Caco-2 (cell line): ENCODE data around the gene ENTR1. TPM values are rescaled to one million over a fixed set of nuclear protein-coding genes. Genes with fewer than 3 reads are reported as not detected.

Source experiments
- BruUV-seq: library from RNA; stranded (reverse); fragments of 400-500 nt; replicated peaks from 2 replicates; lab custom pipeline; 2021; lab: Mats Ljungman, UMichigan
- CTCF ChIA-PET: fragments of 300-600 bp; sonication (Branson Sonifier 250); formaldehyde crosslinking; loops from one replicate; lab custom pipeline; 2022; ENCODE audit warnings: antibody characterized with exemption; lab: Charles Lee
- POLR2A ChIA-PET: fragments of 300-600 bp; sonication (Branson Sonifier 250); formaldehyde crosslinking; loops from one replicate; lab custom pipeline; 2022; ENCODE audit warnings: antibody characterized with exemption; lab: Charles Lee
- DNase-seq, 2 experiments: peaks; one replicate each; pipeline versions ENCODE4 v3.0.0 to v3.0.0-alpha.2; 2020 to 2022
- H3K27me3 ChIP-seq: replicated peaks from 2 replicates; pipeline ENCODE4 v1.6.0; 2011; ENCODE audit warnings: low read length; ENCODE audit not compliant: control insufficient read depth, insufficient read depth
- H3K36me3 ChIP-seq: 2 replicates; pipeline ENCODE4 v1.5.1; 2011; ENCODE audit warnings: low read length; ENCODE audit not compliant: control insufficient read depth, insufficient read depth
- H3K4me1 ChIP-seq: fragments of 250-450 bp; sonication (Bioruptor Pico); 2 replicates; pipeline ENCODE4 v1.5.1; 2020; ENCODE audit warnings: mild to moderate bottlenecking
- H3K4me3 ChIP-seq: 2 replicates; pipeline ENCODE4 v1.5.1; 2011; ENCODE audit warnings: low read depth, mild to moderate bottlenecking, control low read depth, low read length
- H3K9me3 ChIP-seq: fragments of 250-450 bp; sonication (Bioruptor Pico); 2 replicates; pipeline ENCODE4 v1.5.1; 2020; ENCODE audit warnings: mild to moderate bottlenecking, moderate library complexity
- H3K27ac Mint-ChIP-seq: one replicate; pipeline ENCODE4 v1.8.0; 2022; ENCODE audit warnings: mixed read lengths; ENCODE audit not compliant: unreplicated experiment
- H3K27me3 Mint-ChIP-seq: one replicate; pipeline ENCODE4 v1.8.0; 2022; ENCODE audit warnings: mixed read lengths; ENCODE audit not compliant: insufficient read depth, unreplicated experiment
- H3K36me3 Mint-ChIP-seq: one replicate; pipeline ENCODE4 v1.8.0; 2022; ENCODE audit warnings: mild to moderate bottlenecking, mixed read lengths; ENCODE audit not compliant: insufficient read depth, unreplicated experiment
- H3K4me1 Mint-ChIP-seq: one replicate; pipeline ENCODE4 v1.8.0; 2022; ENCODE audit warnings: low read depth, mixed read lengths; ENCODE audit not compliant: unreplicated experiment
- H3K4me3 Mint-ChIP-seq: one replicate; pipeline ENCODE4 v1.8.0; 2022; ENCODE audit warnings: mild to moderate bottlenecking, moderate library complexity, mixed read lengths; ENCODE audit not compliant: unreplicated experiment
- H3K9me3 Mint-ChIP-seq: one replicate; pipeline ENCODE4 v1.8.0; 2022; ENCODE audit warnings: mixed read lengths; ENCODE audit not compliant: unreplicated experiment
- CTCF ChIP-seq, 2 experiments: fragments of 200-600 bp in 1 of 2; IDR thresholded peaks; 1 replicate in 1 of 2; 2 replicates in 1 of 2; pipeline versions ENCODE4 v1.5.1 to v1.8.0; 2011 to 2022; ENCODE audit warnings: antibody characterized with exemption in 1 of 2, control low read depth in 1 of 2, inconsistent platforms in 1 of 2, low read depth in 1 of 2, low read length in 1 of 2, mild to moderate bottlenecking in 1 of 2, moderate library complexity in 1 of 2; ENCODE audit not compliant: insufficient read depth in 1 of 2, severe bottlenecking in 1 of 2, unreplicated experiment in 1 of 2
- intact Hi-C: fragments of 100-400 bp; cut with micrococcal nuclease; formaldehyde crosslinking; loops from one replicate; pipeline ENCODE4 v1.10.0; 2022; ENCODE audit not compliant: unreplicated experiment
- total RNA-seq: library from RNA; stranded (reverse); gene quantifications from 2 replicates; pipeline ENCODE4 v1.2.3, GENCODE V29; 2022

Gene ENTR1
- total RNA-seq, 1 experiment from 2014 or later, result 85.2 TPM

GRCh38 chr9:136421791-136422190, 11.4 kb upstream of the ENTR1 start:
- intact Hi-C loops, result no loop called here
- peaks cover 3% of the 10 kb centered on the region; the same call in 1 of the 2 replicates for H3K36me3 ChIP-seq
- H3K4me3 Mint-ChIP-seq, result no peak overlapping the region
- CTCF ChIA-PET, result no interaction called here
- TF ChIP-seq CTCF (IDR thresholded peaks at IDR 0.05; ENCODE audit: insufficient read depth in 1 of 2, low read depth in 1 of 2, low read length in 1 of 2, severe bottlenecking in 1 of 2, unreplicated experiment in 1 of 2), result no peak
- no peaks in the 10 kb centered on the region for H3K4me1 Mint-ChIP-seq
- no TSS peak for BruUV-seq
- no peaks in the 10 kb centered on the region for H3K27me3 ChIP-seq
- H3K9me3 ChIP-seq, result no peaks in the 10 kb centered on the region
- H3K36me3 Mint-ChIP-seq, result peaks cover 91% of the 10 kb centered on the region
- no peak for DNase-seq
- H3K27me3 Mint-ChIP-seq, result no peaks in the 10 kb centered on the region
- POLR2A ChIA-PET, result no interaction called here
- no peak overlapping the region for H3K27ac Mint-ChIP-seq
- H3K4me3 ChIP-seq, result no peak overlapping the region
- H3K4me1 ChIP-seq, result no peaks in the 10 kb centered on the region
- no peaks in the 10 kb centered on the region for H3K9me3 Mint-ChIP-seq

DNA sequence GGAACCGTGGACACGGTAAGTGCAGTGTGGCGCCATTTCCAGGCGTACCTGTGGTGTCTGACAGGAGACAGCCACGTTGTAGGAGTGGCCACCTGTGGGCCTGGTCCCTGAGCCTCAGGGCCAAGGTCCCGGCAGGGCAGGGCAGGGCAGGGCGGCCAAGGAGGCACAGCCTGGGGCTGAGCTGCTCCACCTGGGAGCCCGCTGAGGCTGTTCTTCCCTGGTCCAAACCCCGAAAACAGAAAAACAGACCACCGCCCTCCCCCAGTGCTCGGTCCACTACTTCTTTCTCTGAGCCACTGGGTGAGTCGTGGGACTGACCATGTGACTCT, 8.6 kb upstream of the ENTR1 start:
- Mint-ChIP-seq H3K4me1 (no peaks in the 10 kb centered on the region), H3K9me3 (no peaks in the 10 kb centered on the region), H3K4me3 (no peak overlapping the region), H3K27ac (no peak overlapping the region), H3K27me3 (no peaks in the 10 kb centered on the region), H3K36me3 (peaks cover 92% of the 10 kb centered on the region)
- no peak for TF ChIP-seq CTCF (IDR thresholded peaks at IDR 0.05; ENCODE audit: insufficient read depth in 1 of 2, low read depth in 1 of 2, low read length in 1 of 2, severe bottlenecking in 1 of 2, unreplicated experiment in 1 of 2)
- no peak overlapping the region for H3K4me3 ChIP-seq
- no peaks in the 10 kb centered on the region for H3K9me3 ChIP-seq
- no peaks in the 10 kb centered on the region for H3K4me1 ChIP-seq
- intact Hi-C loops, result no loop called here
- no peak for DNase-seq
- no TSS peak for BruUV-seq
- H3K27me3 ChIP-seq, result no peaks in the 10 kb centered on the region
- ChIA-PET POLR2A (interaction anchor here (0.6 kb wide), 1 partner anchor 429 kb away, joined by 3 read pairs; no protein-coding TSS in a partner anchor), CTCF (interaction anchor here (0.6 kb wide), 1 partner anchor 35 kb away, joined by 7 read pairs; no protein-coding TSS in a partner anchor)
- H3K36me3 ChIP-seq, result peaks cover 4% of the 10 kb centered on the region

GRCh38 chr9:136418182-136419091, 8.0 kb upstream of the ENTR1 start:
- no peaks in the 10 kb centered on the region for H3K4me1 ChIP-seq
- BruUV-seq, result no TSS peak
- DNase-seq, result no peak
- ChIA-PET CTCF (interaction anchor here (0.6 kb wide), 1 partner anchor 35 kb away, joined by 7 read pairs; no protein-coding TSS in a partner anchor), POLR2A (no interaction called here)
- no peak overlapping the region for H3K27ac Mint-ChIP-seq
- no peaks in the 10 kb centered on the region for H3K27me3 ChIP-seq
- no peaks in the 10 kb centered on the region for H3K9me3 Mint-ChIP-seq
- no peak for TF ChIP-seq CTCF (IDR thresholded peaks at IDR 0.05; ENCODE audit: insufficient read depth in 1 of 2, low read depth in 1 of 2, low read length in 1 of 2, severe bottlenecking in 1 of 2, unreplicated experiment in 1 of 2)
- H3K27me3 Mint-ChIP-seq, result no peaks in the 10 kb centered on the region
- peaks cover 6% of the 10 kb centered on the region for H3K36me3 ChIP-seq
- no peak overlapping the region for H3K4me3 ChIP-seq
- intact Hi-C loops, result no loop called here
- H3K36me3 Mint-ChIP-seq, result peaks cover 92% of the 10 kb centered on the region
- H3K4me1 Mint-ChIP-seq, result no peaks in the 10 kb centered on the region
- no peak overlapping the region for H3K4me3 Mint-ChIP-seq
- H3K9me3 ChIP-seq, result no peaks in the 10 kb centered on the region
